Astrocyte (in vitro differentiated cells and primary cell): ENCODE data around the gene RAB31.

Experiments
- CTCF ChIP-seq: IDR thresholded peaks from 2 replicates; pipeline ENCODE4 v1.5.1; 2011; ENCODE audit warnings: low read depth, mild to moderate bottlenecking, inconsistent platforms, low read length, moderate library complexity; ENCODE audit not compliant: insufficient read depth
- EZH2 ChIP-seq: IDR thresholded peaks from 2 replicates; pipeline ENCODE4 v1.6.1; 2012; ENCODE audit warnings: mild to moderate bottlenecking, low read length, inconsistent platforms; ENCODE audit not compliant: insufficient read depth

- TF ChIP-seq CTCF, result no peak
- TF ChIP-seq EZH2, result no peak
Measured at GRCh38 chr18:9874728-9875127, 166.6 kb downstream of the RAB31 start.
